Stimulated activated CD8-positive, alpha-beta memory T cell treated with anti-CD3 and anti-CD28 coated beads, Interleukin-12 subunit alpha, Interleukin-12 subunit beta, amount 100 ng/mL, for 4 hours (primary cell): ENCODE measurements around the gene PTGES3.
A peak's percentile ranks its signal among the peaks of the same experiment; 100 is the strongest.
"Not testable (repeated sequence)": the region's sequence is repeated elsewhere in the genome, so short reads cannot be mapped to it uniquely, and the experiment has no call there.

Experiments
- DNase-seq: peaks from one replicate; pipeline ENCODE4 v3.0.0-alpha.2; 2020; ENCODE audit warnings: low read depth

Gene PTGES3

GRCh38 chr12:56688129-56688845 lies at the start of gene PTGES3:
Gene PTGES3, minus strand, starts transcription at chr12:56688284. Its CDS starts 285 bp downstream, at chr12:56687999.
- DNase-seq = peak; percentile 95

GRCh38 chr12:56728139-56728861 lies 40.2 kb upstream of the PTGES3 start:
- DNase-seq = no peak

- DNase-seq = not testable (repeated sequence)
These were observed 38.2 kb upstream of the PTGES3 start for GRCh38 chr12:56726196-56726675.

GRCh38 chr12:56725723-56726102 lies 37.6 kb upstream of the PTGES3 start:
- DNase-seq = no peak

GRCh38 chr12:56724972-56725722 lies 37.1 kb upstream of the PTGES3 start, which contains the start of gene NACA:
Gene NACA, minus strand, starts transcription at chr12:56725299. Its CDS starts 778 bp downstream, at chr12:56724521.
- DNase-seq = peak; percentile 96

- no peak for DNase-seq
These were observed 36.6 kb upstream of the PTGES3 start for GRCh38 chr12:56724701-56724971.

GRCh38 chr12:56723889-56724700 lies 36.0 kb upstream of the PTGES3 start:
- no peak for DNase-seq

- no peak for DNase-seq
These were observed 35.3 kb upstream of the PTGES3 start for GRCh38 chr12:56723352-56723751.

- DNase-seq = no peak
These were observed 34.7 kb upstream of the PTGES3 start for GRCh38 chr12:56722832-56723231.

- DNase-seq = no peak
These were observed 33.6 kb upstream of the PTGES3 start for GRCh38 chr12:56721721-56722120.

GRCh38 chr12:56721216-56721615 lies 33.1 kb upstream of the PTGES3 start:
- DNase-seq = no peak

- DNase-seq = no peak
These were observed 32.7 kb upstream of the PTGES3 start for GRCh38 chr12:56720731-56721151.

GRCh38 chr12:56719056-56719455 lies 31.0 kb upstream of the PTGES3 start:
- DNase-seq = no peak

GRCh38 chr12:56718636-56719035 lies 30.6 kb upstream of the PTGES3 start:
- DNase-seq = no peak

GRCh38 chr12:56718149-56718548 lies 30.1 kb upstream of the PTGES3 start:
- no peak for DNase-seq

- no peak for DNase-seq
These were observed 29.1 kb upstream of the PTGES3 start for GRCh38 chr12:56716933-56717880.

- DNase-seq = no peak
These were observed 28.4 kb upstream of the PTGES3 start for GRCh38 chr12:56716458-56716857.

- DNase-seq = no peak
These were observed 27.7 kb upstream of the PTGES3 start for GRCh38 chr12:56715798-56716197.

GRCh38 chr12:56714431-56714929 lies 26.4 kb upstream of the PTGES3 start:
- no peak for DNase-seq

- DNase-seq = no peak
These were observed 25.3 kb upstream of the PTGES3 start for GRCh38 chr12:56713345-56713744.
